ENCODE measurements around the gene GRM8.
"Not testable (repeated sequence)": the region's sequence is repeated elsewhere in the genome, so short reads cannot be mapped to it uniquely, and the experiment has no call there.

GRM8 gene

DNA sequence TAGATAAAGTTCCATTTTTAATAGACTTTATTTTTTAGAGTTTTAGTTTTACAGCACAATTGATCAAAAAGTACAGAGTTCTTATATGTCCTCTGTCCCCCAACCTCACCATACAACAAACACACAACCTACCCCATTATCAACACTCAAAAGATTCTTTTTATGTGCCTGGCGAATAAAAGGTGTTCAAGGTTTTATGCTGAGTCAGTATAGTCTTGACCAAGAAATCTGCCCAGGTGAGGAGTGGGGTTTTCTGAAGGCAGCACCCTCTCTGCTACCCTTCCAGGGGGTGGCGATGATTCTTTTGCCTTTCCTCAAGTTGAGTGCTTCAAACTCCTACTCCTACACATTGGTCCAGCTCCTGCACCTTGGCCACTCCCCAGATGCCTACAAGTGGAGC, 222.9 kb downstream of the GRM8 start:
- no peak for DNase-seq

DNA sequence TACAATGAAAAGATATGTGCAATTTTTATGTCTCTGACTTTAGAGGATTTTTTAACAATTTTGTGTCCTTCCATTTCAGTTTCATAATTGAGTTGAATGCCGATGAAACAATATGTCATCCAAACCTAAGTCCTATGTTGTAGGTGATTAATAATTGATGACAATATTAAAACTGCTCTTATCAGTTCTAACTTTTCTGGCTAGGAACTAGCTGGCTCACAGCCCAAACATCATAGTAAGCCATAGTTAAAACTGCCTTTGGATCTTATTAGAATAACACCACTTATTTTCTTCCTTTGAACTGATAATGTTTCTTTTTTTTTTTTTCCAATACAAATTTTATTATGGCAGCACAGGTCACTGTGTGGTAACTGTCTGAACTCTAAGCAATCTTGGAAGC, 230.9 kb downstream of the GRM8 start:
- DNase-seq = no peak

DNA sequence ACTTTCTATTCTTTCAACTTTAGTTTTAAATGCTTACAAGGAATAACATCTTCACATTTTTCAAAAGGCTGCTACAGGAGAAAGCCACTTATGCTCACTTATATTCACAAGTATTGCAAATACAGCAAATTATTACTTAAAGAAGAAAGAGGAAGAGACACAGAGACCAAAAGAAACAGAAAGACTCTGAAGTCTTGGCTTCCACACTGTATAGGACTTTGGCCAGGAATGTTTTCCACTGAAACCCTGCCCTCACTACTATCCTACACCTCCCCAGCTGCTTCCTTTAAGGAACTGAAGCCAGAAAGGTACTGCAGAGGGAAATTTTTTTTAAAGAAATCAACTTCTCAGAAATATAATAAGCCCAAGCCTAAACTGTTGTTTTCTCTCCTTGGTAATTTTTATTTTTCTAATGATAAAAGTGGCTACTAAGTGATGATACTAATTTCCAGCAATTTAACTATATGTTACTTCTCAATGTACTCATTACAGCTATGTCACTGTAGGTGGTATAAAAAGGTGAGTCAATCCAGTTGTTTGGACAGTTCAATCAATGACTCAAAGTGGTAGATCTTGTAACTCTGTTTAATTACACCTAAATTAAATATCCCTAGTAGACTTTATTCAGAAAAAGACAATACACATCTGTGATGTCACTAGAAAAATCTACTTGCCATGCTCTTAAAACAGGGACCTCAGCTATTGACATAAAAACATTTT, 231.6 kb downstream of the GRM8 start:
- DNase-seq = no peak

DNA sequence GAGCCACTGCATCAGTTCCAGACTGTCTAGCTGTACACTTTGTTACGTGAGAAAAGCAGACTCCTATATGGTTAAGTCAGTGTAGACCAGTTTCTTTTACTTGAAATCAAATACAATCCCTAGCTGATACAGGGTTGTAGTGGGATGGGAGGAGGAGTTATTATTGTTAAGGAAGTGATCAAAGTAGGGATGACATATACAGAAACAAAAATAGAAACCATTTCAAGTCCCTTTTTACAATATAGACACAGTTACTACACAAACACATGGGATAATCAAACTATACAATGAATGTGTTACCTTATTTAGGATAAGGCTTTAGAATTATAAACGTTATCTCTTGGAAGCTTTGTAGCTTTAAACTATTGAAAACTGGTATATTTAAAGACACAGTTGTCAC, 233.9 kb downstream of the GRM8 start:
- no peak for DNase-seq

DNA sequence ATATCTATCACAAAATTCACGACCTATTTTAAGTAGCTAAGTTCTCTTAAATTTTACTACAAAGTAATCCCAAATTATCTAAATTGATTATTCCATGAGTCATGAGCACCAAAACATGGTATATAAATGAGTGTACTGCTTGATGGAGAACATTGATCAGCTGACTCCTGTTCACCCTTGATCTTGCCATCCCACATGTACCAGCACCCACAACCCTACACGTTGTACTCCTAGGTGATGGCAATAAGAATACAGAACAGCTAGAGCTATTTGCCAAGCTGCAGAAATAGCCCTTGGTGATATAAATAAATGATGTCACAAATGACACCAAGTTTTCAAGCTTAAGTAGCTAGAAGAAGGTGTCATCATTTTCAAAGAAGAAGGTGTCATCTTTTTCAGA, 235.5 kb downstream of the GRM8 start:
- DNase-seq = no peak

DNA sequence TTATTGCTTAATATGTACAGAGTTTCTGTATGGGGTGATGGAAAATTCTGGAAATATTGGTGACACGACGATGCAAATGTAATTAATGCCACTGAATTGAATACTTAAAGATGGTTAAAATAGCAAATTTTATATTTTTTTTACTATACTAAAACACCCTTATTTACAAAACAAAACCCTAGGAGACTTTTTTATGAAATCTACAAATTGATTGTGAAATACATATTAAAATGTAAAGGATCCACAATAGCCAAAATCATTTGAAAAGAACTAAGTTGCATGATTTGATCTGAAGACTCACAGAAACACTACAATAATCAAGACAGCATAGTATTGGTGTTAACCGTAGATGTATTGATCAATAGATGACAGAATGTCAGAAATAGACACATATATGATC, 252.0 kb downstream of the GRM8 start:
- no peak for DNase-seq

DNA sequence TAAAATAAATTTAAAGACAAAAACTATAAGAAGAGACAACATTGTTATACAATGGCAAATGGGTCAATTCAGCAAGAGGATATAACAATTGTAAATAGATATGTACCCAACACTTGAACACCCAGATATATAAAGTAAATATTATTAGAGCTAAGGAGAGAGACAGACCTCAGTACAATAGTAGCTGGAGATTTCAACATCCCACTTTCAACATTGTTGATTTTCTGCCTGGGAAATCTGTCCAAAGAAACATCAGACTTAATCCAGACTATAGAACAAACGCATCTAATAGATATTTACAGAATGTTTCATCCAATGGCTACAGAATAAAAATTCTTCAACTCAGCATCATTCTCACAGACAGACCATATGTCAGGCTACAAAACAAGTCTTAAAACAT, 256.1 kb downstream of the GRM8 start:
- no peak for DNase-seq

DNA sequence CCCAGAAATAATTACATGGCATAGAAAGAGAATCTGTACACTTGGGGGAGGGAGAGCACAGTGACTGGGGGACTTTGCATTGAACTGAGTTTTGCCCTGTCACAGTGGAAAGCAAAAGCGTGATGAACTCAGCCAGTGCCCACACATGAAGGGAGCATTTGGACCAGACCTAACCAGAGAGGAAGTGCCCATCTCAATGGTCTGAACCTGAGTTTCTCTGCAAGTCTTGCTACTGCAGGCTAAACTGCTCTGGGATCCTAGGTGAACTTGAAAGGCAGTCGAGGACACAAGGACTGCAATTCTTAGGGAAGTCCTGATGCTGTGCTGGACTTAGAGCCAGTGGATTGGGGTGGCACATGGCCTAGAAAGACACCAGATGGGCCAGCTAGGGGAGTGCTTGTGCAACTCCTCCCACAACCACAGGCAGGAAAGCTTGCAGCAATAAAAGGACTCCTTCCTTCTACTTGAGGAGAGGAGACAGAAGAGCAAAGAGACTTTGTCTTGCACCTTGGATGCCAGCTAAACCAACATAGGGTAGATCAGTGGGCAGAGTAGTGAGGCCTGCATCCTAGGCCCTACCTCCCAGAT, 259.0 kb downstream of the GRM8 start:
- no peak for DNase-seq

DNA sequence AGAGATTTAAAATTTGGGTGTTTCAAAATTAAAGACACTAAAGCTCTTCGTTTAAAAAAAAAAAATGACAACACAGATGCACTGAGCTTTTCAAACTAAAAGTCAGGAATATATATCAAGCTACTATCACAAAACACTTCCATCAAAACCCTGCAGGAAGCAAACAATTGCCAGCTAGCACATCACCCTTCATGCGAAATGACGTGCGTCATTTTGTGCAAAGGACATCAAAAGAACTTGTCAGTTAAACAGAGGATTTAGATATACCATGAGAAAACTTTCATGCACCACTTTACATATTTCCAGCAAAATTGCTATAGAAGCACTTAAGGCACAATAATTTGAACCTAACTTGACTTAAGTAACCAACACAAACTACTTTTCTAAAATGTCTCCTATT, 264.7 kb downstream of the GRM8 start:
- no peak for DNase-seq

DNA sequence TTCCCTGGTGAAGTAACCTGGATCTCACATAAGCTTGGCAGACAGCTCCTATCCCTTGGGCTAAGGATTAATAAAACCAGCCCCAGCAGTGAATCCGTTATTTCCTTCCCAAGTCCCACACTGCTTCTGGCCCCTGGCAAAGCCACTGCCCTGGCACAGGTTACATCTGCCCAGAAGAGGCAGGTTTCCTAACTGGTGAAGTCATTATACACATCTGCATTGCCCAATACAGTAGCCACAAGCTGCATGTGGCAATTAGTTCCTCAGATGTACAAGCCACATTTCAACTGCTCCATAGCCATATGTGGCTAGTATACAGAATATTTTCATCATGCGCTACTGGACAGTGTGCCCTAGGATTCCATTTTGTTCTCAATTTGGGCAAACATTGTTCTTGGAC, 273.0 kb downstream of the GRM8 start:
- no peak for DNase-seq

DNA sequence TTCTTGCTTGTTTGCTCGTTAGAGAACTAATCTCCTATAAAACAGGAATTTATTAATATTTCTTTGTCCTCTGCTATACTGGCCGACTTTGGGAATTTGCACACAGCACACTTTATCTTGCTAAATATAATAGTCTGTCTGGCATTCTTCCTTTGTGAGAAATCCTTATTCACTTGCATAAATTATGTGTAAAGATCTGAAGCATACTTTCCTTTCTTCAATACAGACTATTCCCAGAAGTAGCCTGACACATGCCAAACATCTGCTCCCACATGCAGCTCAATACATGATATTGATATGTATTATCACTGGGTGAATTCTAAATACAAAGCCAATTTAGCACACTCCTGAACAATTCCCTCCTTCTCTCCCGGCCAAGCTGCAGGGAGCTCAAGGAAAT, 273.9 kb downstream of the GRM8 start:
- DNase-seq = no peak

DNA sequence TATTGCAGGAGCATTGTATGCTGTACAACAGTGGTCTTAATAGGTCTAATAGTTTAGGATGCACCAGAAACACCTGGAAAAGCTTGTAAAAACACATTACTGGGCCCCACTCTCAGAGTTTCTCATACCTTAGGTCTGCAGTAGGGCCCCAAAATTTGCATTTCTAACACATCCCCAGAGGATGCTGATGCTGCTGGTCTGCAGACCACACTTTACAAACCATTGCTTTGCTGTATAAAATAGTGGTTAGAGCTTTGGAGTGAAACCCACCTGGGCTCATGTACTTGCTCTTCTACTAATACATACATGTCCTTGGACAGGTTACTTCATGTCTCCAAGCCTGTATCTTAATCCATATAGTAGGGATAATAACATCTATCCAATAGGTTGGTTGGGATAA, 279.7 kb downstream of the GRM8 start:
- DNase-seq = no peak

DNA sequence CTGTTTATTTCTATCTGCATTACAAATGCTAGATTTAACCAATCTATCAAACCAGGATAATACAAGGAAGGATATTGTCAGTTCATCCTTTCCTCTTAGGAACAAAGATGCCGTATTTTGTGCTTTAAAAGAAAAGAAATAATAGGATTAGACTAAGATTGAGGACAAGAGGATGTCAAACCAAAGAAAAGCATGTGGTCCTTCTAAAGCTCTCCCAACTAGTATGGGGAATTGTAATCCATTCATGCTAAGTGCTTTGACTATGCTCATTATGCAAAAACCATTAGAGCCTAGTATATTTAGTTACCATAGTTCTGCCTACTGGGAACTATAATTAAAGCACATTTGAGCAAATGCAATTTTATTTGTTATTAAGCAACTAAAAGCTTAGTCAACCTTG, 280.2 kb downstream of the GRM8 start:
- DNase-seq = no peak

DNA sequence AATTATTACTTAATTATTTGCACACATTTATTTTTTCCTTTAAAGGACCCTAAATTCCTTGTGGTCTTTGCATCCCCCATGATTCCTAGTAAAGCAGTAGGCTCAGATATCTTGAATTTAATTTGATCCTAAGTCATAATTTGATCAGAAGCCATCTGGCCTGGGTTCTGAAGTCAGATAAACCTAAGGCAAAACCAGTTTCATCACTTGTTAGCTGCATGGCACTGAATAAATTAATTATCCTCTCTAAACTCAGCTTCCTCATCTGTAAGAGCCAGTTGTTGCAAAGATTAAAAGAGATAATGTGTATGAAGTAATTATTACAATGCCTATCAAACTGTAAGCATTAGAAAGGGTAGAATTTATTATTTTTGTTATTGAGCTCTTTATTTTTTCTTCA, 293.1 kb downstream of the GRM8 start:
- DNase-seq = no peak

DNA sequence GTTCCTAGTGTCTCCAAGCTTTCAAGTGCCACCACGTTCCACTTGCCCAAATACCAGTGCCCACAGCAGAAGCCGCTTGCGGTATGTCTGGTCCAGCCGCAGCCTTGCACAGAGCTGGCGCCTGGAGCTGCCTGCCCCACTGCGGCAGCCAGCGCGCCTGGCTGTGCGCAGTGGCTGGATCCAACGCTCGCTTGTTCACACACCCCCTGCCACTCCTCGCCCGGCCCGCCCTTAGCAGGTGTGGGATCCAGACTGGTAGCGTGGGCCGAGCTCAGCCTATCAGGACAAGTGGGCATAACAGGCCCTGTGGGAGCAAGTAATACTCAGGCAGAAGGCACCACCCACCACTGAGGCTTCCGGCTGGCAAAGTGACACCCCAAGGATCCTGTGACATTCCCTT, 294.4 kb downstream of the GRM8 start:
- no peak for DNase-seq

DNA sequence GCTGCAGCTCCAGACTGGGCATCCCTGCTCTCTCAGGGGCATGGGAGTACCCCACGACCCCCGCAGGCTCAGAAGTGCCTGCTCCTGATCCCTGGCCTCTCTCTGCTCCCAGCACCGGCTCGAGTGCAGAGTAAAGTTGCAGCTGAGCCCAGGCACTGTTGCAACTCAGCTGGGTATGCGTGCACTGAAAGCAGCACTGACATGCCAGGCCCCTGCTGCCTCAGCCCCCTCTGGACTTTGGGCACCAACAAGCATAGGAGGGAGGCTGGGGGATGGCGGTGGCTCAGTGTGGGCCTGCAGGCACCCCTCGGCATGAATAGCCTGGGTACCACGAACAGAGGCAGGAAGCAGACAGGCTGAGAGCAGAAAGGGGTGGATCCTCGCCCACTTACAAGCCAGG, 295.3 kb downstream of the GRM8 start:
- no peak for DNase-seq

DNA sequence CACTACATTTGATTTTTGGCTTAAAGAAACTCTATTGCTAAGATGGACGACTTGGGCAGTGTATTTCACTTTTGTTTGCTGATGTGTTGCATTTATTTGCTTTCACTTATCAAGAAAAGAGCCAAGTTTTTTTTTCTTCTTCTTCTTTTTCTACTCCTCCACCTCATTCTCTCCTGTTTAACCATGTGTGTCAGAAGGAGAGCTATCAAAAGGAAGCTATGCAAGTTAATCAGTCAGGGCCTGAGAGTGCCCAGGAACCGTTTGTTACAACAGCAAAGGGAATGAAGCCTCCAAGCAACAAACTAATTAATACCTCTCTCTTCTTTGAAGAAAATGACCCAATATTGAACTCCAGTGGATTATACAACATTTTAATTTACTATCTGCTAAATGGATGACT, 299.3 kb downstream of the GRM8 start:
- DNase-seq = no peak

DNA sequence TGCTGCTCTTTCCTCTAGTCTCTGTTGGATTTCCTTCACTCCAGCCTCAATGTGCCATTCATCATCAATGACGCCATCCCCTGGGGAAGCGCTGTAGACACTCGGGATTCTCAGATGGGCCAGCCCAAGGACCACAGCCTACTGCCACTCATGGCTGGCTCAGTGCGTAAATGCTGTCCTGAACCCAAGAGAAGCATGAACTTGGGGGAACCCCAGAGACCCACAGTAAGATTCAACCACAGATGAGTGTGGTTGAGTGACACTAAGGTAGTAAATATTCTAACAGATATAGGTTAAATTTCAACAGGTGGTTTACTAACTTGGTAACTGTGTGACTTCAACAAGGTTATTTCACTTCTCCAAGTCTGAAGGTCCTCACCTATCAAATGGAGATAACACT, 304.1 kb downstream of the GRM8 start:
- no peak for DNase-seq

DNA sequence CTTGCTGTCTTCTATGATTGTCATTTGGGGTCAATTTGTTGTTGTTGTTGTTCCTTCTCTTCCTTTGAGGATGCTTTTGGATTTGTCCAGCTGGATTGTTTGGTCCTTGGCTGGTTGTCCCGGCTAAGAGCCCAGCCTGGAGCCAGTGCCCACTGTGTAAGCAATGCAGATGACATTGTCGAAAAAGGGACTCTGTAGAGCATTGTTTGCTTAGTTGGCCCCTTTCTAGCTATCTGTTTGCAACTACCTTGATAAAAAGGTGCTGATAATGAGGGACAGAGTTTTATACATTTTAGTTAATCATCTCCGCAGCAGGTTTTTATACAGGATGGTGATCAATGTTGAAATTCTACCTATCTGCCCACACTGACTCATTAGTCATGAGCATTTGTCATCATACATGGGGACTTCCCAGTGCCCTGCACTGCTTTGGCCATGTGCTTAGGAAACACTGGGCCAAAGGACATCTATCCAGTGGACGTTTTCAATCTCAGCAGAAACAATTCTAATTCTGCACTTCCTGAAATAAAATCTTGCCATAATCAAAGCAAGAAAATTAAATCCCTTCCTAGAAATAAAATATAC, 311.9 kb downstream of the GRM8 start:
- DNase-seq = no peak

DNA sequence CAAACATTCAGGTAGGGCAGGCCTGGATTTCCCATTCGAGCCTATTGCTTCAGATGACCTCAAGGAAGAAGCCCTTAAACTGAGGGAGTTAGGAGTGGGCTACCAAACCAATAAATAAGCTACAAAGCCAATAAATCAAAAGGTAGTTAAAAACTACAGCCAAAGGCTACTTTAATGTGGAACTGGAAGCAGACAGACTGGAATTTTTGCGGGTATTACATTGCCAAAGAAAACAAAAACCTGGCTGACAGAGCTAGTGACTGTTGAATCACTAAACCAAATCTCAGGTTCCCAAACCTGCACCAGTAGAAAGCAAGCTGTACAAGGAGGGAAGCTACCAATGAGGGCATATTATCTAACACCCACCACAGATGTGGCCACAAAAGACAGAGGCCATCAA, 315.6 kb downstream of the GRM8 start:
- DNase-seq = no peak

DNA sequence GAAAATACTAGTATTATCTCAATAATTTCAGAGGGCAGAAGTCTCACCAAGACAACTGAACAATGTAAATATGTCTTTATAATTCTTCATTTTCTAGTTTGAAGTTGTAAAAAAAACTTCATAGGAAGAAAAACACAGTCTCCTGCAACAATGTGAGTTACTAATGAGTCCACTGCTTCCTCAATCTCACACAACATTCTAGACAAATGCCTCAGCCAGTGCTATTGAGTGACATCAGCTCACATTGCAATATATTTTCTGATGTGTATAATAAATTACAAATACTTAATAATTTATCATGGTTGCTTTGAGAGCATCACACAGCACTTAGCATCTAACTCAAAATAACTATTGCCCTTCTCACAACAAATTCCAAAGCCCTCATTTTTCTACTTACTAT, 321.2 kb downstream of the GRM8 start:
- DNase-seq = no peak

DNA sequence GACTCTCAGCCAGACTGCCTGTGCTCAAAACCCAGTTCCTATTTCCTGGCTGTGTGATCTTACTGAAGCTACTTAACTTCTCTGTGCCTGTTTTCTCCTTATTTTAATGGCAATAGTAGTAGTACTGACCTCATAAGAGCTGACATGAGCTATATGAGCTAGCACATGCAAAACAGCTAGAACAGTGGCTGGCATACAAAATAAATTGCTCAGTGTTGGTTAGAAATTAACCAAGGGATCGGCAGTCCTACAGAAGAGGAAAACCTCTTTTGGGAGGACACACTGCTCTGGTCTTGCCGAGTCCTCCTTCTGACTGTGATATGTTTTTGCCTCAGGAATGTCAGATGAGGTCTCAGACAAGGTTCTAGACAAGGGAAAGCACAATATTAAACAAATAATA, 322.6 kb downstream of the GRM8 start:
- DNase-seq = no peak

DNA sequence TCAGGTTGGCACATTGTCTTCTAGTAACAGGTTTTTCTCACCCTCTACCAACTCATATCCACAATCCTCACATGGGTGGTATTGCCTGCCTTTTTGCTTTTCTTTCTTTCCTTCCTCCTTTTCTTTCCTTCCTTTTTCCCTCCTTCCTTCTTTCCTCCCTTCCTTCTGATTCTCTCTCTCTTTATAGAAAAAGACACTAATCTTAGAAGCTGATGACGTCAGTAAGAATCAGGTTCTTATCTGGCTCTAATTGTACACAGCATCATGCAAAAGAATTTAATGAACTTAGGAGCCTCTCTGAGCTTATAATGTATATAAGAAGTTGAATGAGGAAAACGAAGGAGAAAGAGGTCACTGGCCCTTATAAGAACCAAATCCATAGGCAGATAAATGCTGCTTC, 328.3 kb downstream of the GRM8 start:
- DNase-seq = no peak

DNA sequence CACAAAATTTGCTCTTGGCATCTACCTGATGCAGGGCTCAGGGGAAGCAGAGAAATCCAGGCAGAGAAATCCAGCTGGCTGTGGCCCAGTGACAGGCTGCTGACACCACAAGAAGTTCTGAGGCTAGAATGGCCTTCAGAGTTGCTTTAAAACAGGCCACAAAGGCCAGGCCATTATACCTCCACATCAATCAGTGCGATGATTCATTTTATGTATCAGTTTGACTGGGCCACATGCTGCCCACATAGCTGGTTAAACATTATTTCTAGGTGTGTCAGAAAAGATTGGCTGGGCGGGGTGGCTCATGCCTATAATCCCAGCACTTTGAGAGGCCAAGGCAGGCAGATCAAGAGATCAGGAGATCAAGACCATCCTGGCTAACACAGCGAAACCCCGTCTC, 341.1 kb downstream of the GRM8 start:
- not testable (repeated sequence) for DNase-seq

DNA sequence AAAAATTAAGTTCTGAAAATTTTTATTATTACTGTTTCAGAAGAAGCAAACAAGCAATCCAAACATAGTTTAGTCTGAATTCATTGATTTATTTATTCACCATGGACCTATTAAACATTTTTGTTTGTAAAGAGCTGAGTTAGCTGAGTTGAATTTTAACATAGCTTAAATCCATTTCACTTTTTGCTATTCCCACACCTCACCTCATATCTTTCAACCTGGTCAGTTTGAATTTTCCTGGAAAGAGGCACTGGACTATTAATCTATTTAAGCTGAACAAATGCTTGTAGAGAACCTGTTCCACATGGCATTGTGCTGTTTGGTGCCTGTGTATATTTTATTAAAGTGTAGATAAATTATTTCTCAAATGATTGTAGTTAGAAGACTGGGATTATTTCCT, 344.2 kb downstream of the GRM8 start:
- not testable (repeated sequence) for DNase-seq

All from T-helper 9 cell (primary cell).